Measurements from ENCODE around the gene NAPSA.
"Not testable (repeated sequence)": the region's sequence is repeated elsewhere in the genome, so short reads cannot be mapped to it uniquely, and the experiment has no call there.

Gene NAPSA

GRCh38 chr19:50344661-50345318 lies 20.6 kb downstream of the NAPSA start:
- Histone ChIP-seq H3K27ac (ENCODE audit: low read depth, low read length) (no peak overlapping the region), H3K27me3 (ENCODE audit: control insufficient read depth in 1 of 2, insufficient read depth in 2 of 2, low read length in 2 of 2) (no peaks in the 10 kb centered on the region), H3K9ac (ENCODE audit: low read depth in 1 of 2, low read length in 2 of 2) (no peak overlapping the region), H3K9me3 (ENCODE audit: control insufficient read depth in 1 of 2, low read length in 2 of 2) (peaks cover 0 to 9% of the 10 kb centered on the region in 2 donors), H3K4me1 (ENCODE audit: control insufficient read depth in 1 of 2, insufficient read depth in 2 of 2, low read length in 2 of 2) (peaks cover 0 to 3% of the 10 kb centered on the region in 2 donors), H3K4me3 (ENCODE audit: low read depth in 1 of 2, low read length in 2 of 2) (peak overlapping the region in 1 of 2 donors; percentile 3), H3K36me3 (ENCODE audit: control insufficient read depth in 1 of 2, insufficient read depth in 2 of 2, low read length in 2 of 2) (no peaks in the 10 kb centered on the region)

- Histone ChIP-seq H3K9me3 (ENCODE audit: control insufficient read depth in 1 of 2, low read length in 2 of 2) (peaks cover 0 to 9% of the 10 kb centered on the region in 2 donors), H3K36me3 (ENCODE audit: control insufficient read depth in 1 of 2, insufficient read depth in 2 of 2, low read length in 2 of 2) (no peaks in the 10 kb centered on the region), H3K9ac (ENCODE audit: low read depth in 1 of 2, low read length in 2 of 2) (no peak overlapping the region), H3K27me3 (ENCODE audit: control insufficient read depth in 1 of 2, insufficient read depth in 2 of 2, low read length in 2 of 2) (no peaks in the 10 kb centered on the region), H3K27ac (ENCODE audit: low read depth, low read length) (no peak overlapping the region), H3K4me3 (ENCODE audit: low read depth in 1 of 2, low read length in 2 of 2) (no peak overlapping the region), H3K4me1 (ENCODE audit: control insufficient read depth in 1 of 2, insufficient read depth in 2 of 2, low read length in 2 of 2) (no peaks in the 10 kb centered on the region)
Observed at GRCh38 chr19:50341091-50341564, 24.3 kb downstream of the NAPSA start.

GRCh38 chr19:50340331-50340730 lies 25.1 kb downstream of the NAPSA start:
- H3K4me3 ChIP-seq (ENCODE audit: low read depth in 1 of 2, low read length in 2 of 2) = no peak overlapping the region

GRCh38 chr19:50337031-50337430 lies 28.4 kb downstream of the NAPSA start:
- not testable (repeated sequence) for H3K4me3 ChIP-seq (ENCODE audit: low read depth in 1 of 2, low read length in 2 of 2); H3K36me3 ChIP-seq (ENCODE audit: control insufficient read depth in 1 of 2, insufficient read depth in 2 of 2, low read length in 2 of 2); H3K9ac ChIP-seq (ENCODE audit: low read depth in 1 of 2, low read length in 2 of 2); H3K27ac ChIP-seq (ENCODE audit: low read depth, low read length); H3K9me3 ChIP-seq (ENCODE audit: control insufficient read depth in 1 of 2, low read length in 2 of 2)
- H3K27me3 ChIP-seq (ENCODE audit: control insufficient read depth in 1 of 2, insufficient read depth in 2 of 2, low read length in 2 of 2) = peaks cover 10 to 13% of the 10 kb centered on the region in 2 donors
- peaks cover 7 to 10% of the 10 kb centered on the region in 2 donors for H3K4me1 ChIP-seq (ENCODE audit: control insufficient read depth in 1 of 2, insufficient read depth in 2 of 2, low read length in 2 of 2)

More at GRCh38 chr19:50340331-50340730, 25.1 kb downstream of the NAPSA start:
- Histone ChIP-seq H3K27ac (ENCODE audit: low read depth, low read length) (no peak overlapping the region), H3K27me3 (ENCODE audit: control insufficient read depth in 1 of 2, insufficient read depth in 2 of 2, low read length in 2 of 2) (no peaks in the 10 kb centered on the region), H3K4me1 (ENCODE audit: control insufficient read depth in 1 of 2, insufficient read depth in 2 of 2, low read length in 2 of 2) (no peaks in the 10 kb centered on the region), H3K36me3 (ENCODE audit: control insufficient read depth in 1 of 2, insufficient read depth in 2 of 2, low read length in 2 of 2) (no peaks in the 10 kb centered on the region), H3K9ac (ENCODE audit: low read depth in 1 of 2, low read length in 2 of 2) (no peak overlapping the region), H3K9me3 (ENCODE audit: control insufficient read depth in 1 of 2, low read length in 2 of 2) (peaks cover 0 to 9% of the 10 kb centered on the region in 2 donors)

- no peaks in the 10 kb centered on the region for H3K36me3 ChIP-seq (ENCODE audit: control insufficient read depth in 1 of 2, insufficient read depth in 2 of 2, low read length in 2 of 2)
- peaks cover 10 to 14% of the 10 kb centered on the region in 2 donors for H3K4me1 ChIP-seq (ENCODE audit: control insufficient read depth in 1 of 2, insufficient read depth in 2 of 2, low read length in 2 of 2)
- no peak overlapping the region for H3K4me3 ChIP-seq (ENCODE audit: low read depth in 1 of 2, low read length in 2 of 2)
- no peak overlapping the region for H3K9ac ChIP-seq (ENCODE audit: low read depth in 1 of 2, low read length in 2 of 2)
- no peak overlapping the region for H3K27ac ChIP-seq (ENCODE audit: low read depth, low read length)
- H3K27me3 ChIP-seq (ENCODE audit: control insufficient read depth in 1 of 2, insufficient read depth in 2 of 2, low read length in 2 of 2) = peaks cover 15 to 30% of the 10 kb centered on the region in 2 donors
- no peaks in the 10 kb centered on the region for H3K9me3 ChIP-seq (ENCODE audit: control insufficient read depth in 1 of 2, low read length in 2 of 2)
Observed at GRCh38 chr19:50334741-50335421, 30.6 kb downstream of the NAPSA start.

GRCh38 chr19:50333737-50334617 lies 31.5 kb downstream of the NAPSA start:
- Histone ChIP-seq H3K9ac (ENCODE audit: low read depth in 1 of 2, low read length in 2 of 2) (peak overlapping the region; percentile 27 to 56), H3K27me3 (ENCODE audit: control insufficient read depth in 1 of 2, insufficient read depth in 2 of 2, low read length in 2 of 2) (peaks cover 20 to 30% of the 10 kb centered on the region in 2 donors), H3K9me3 (ENCODE audit: control insufficient read depth in 1 of 2, low read length in 2 of 2) (no peaks in the 10 kb centered on the region), H3K4me1 (ENCODE audit: control insufficient read depth in 1 of 2, insufficient read depth in 2 of 2, low read length in 2 of 2) (peaks cover 10 to 20% of the 10 kb centered on the region in 2 donors), H3K27ac (ENCODE audit: low read depth, low read length) (peak overlapping the region; percentile 55), H3K4me3 (ENCODE audit: low read depth in 1 of 2, low read length in 2 of 2) (peak overlapping the region; percentile 66 to 72), H3K36me3 (ENCODE audit: control insufficient read depth in 1 of 2, insufficient read depth in 2 of 2, low read length in 2 of 2) (no peaks in the 10 kb centered on the region)

- H3K9ac ChIP-seq (ENCODE audit: low read depth in 1 of 2, low read length in 2 of 2) = peak overlapping the region; percentile 27 to 56
- peak overlapping the region; percentile 55 for H3K27ac ChIP-seq (ENCODE audit: low read depth, low read length)
- H3K4me1 ChIP-seq (ENCODE audit: control insufficient read depth in 1 of 2, insufficient read depth in 2 of 2, low read length in 2 of 2) = peaks cover 10 to 20% of the 10 kb centered on the region in 2 donors
- H3K27me3 ChIP-seq (ENCODE audit: control insufficient read depth in 1 of 2, insufficient read depth in 2 of 2, low read length in 2 of 2) = peaks cover 20 to 30% of the 10 kb centered on the region in 2 donors
- H3K9me3 ChIP-seq (ENCODE audit: control insufficient read depth in 1 of 2, low read length in 2 of 2) = no peaks in the 10 kb centered on the region
- no peaks in the 10 kb centered on the region for H3K36me3 ChIP-seq (ENCODE audit: control insufficient read depth in 1 of 2, insufficient read depth in 2 of 2, low read length in 2 of 2)
- peak overlapping the region; percentile 66 to 72 for H3K4me3 ChIP-seq (ENCODE audit: low read depth in 1 of 2, low read length in 2 of 2)
Observed at GRCh38 chr19:50333235-50333736, 32.2 kb downstream of the NAPSA start.

- Histone ChIP-seq H3K4me3 (ENCODE audit: low read depth in 1 of 2, low read length in 2 of 2) (peak overlapping the region in 1 of 2 donors; percentile 66), H3K27ac (ENCODE audit: low read depth, low read length) (peak overlapping the region; percentile 32), H3K27me3 (ENCODE audit: control insufficient read depth in 1 of 2, insufficient read depth in 2 of 2, low read length in 2 of 2) (peaks cover 25 to 35% of the 10 kb centered on the region in 2 donors), H3K36me3 (ENCODE audit: control insufficient read depth in 1 of 2, insufficient read depth in 2 of 2, low read length in 2 of 2) (no peaks in the 10 kb centered on the region), H3K9ac (ENCODE audit: low read depth in 1 of 2, low read length in 2 of 2) (no peak overlapping the region), H3K4me1 (ENCODE audit: control insufficient read depth in 1 of 2, insufficient read depth in 2 of 2, low read length in 2 of 2) (peaks cover 10 to 20% of the 10 kb centered on the region in 2 donors), H3K9me3 (ENCODE audit: control insufficient read depth in 1 of 2, low read length in 2 of 2) (no peaks in the 10 kb centered on the region)
Observed at GRCh38 chr19:50332244-50333038, 33.0 kb downstream of the NAPSA start.

- Histone ChIP-seq H3K36me3 (ENCODE audit: control insufficient read depth in 1 of 2, insufficient read depth in 2 of 2, low read length in 2 of 2) (no peaks in the 10 kb centered on the region), H3K27me3 (ENCODE audit: control insufficient read depth in 1 of 2, insufficient read depth in 2 of 2, low read length in 2 of 2) (peaks cover 30 to 40% of the 10 kb centered on the region in 2 donors), H3K4me1 (ENCODE audit: control insufficient read depth in 1 of 2, insufficient read depth in 2 of 2, low read length in 2 of 2) (peaks cover 10 to 20% of the 10 kb centered on the region in 2 donors), H3K4me3 (ENCODE audit: low read depth in 1 of 2, low read length in 2 of 2) (no peak overlapping the region), H3K9ac (ENCODE audit: low read depth in 1 of 2, low read length in 2 of 2) (no peak overlapping the region), H3K27ac (ENCODE audit: low read depth, low read length) (no peak overlapping the region), H3K9me3 (ENCODE audit: control insufficient read depth in 1 of 2, low read length in 2 of 2) (no peaks in the 10 kb centered on the region)
Observed at GRCh38 chr19:50331994-50332243, 33.5 kb downstream of the NAPSA start.
